Hematopoietic multipotent progenitor cell treated with erythropoietin and hydrocortisone succinate and interleukin-3 and kit ligand, for 15 days (in vitro differentiated cells): ENCODE measurements around the gene SOS1.
"Not testable (repeated sequence)": the region's sequence is repeated elsewhere in the genome, so short reads cannot be mapped to it uniquely, and the experiment has no call there.

Source experiments
- DNase-seq: peaks from one replicate; pipeline ENCODE4 v3.0.0-alpha.2; 2015; ENCODE audit warnings: low spot score

Gene SOS1

DNA sequence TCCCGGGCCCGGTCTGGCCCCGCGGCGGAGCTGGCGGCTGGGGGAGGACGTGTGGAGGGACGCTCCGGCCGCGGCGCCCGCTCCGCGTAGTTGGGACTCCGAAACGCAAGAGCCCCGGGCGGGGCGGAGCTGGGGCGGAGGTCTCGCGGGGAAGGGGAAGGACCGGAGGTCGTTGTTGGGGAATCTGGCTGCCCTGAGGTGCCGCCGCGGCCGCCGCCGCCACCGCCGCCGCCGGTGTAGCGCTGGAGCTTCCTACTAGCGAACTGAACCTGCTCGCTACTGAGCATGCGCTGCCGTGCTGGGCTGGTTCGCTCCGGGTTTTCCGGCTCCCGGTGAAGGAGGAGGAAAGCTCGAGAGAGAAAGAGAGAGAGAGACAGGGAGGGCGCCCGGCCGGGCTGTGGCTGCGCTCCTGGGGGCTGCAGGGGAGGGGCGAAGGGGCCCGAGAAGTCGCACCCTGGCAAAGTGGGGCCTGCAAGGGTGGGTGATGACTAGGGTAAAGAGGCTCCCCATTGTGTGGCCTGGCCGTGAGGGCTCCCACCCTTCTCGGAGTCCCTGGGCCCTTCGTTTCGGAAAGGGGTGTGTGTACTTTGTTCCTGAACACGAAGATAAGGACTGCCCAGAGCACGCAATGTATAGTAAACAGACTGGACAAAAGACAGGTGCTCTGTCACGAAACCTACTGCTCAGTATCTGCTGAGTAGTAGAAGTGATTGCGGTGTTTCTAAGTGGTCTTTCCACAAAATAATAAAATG lies at the start of gene SOS1:
Gene SOS1 (minus strand): TSS at position 281 of the 752 bp plus-strand sequence. CDS start 629 bp downstream, outside the sequence.
- DNase-seq = peak; percentile 90

DNA sequence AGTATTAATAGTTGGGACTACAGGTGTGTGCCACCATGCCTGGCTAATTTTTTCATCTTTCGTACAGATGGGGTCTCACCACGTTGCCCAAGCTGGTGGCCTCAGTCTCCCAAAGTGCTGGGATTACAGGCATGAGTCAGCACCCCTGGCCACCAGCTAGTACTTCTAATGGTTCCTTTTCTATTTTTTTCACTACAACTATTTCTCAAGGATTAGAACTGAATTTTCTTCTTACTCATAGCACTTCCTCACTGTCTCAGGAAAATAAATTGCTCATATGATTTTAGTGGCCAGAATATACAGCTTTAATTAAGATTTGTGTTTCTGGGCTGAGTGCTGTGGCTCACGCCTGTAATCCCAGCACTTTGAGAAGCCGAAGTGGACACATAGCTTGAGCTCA lies 43.2 kb upstream of the SOS1 start:
- no peak for DNase-seq

DNA sequence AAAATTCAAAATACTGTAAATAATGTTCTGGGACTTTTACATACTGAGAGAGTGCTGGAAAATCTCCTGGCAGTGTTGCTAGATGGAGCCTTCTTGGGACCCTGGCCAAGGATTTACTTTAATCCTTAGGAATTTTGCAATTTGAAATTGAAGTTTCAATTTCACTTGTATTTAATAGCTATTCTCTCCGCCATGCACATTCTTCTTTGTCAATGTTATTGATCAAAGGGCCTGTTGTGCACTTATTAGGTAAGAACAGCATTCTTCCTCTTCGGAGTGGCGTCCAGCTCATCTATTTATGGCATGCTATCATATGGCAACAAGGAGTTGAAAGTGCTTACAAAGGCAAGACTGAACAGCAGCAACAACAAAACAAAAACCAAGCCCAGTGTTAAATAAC lies 40.1 kb upstream of the SOS1 start:
- DNase-seq = no peak

DNA sequence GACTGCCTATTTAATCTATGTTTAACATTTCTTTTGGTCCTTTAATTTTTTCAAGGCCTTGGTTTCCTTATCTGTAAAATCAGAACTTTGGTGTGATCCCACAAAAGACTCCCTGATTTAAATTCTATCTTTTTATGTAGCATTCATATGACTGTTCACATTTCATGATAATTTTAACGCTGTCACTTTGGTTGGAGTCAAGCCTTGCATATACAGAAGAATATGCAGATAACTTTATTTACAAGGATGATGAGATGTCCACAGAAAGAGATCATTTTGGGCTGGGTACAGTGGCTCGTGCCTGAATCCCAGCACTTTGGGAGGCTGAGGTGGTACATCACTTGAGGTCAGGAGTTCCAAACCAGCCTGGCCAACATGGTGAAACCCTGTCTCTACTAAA lies 38.4 kb upstream of the SOS1 start:
- DNase-seq = no peak

DNA sequence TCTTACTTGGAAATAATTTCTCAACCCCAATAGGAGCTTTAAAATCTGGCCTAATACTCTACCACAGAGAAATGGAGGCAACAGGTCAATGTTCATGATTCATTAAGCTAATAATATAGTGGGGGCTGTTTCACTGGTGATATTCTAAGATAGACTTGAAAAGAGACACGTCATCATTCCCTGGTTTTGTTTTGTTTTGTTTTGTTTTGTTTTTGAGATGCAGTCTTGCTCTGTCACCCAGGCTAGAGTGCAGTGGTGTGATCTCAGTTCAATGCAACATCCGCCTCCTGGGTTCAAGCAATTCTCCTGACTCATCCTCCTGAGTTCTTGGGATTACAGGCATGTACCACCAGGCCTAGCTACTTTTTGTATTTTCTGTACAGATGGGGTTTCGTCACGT lies 37.5 kb upstream of the SOS1 start:
- no peak for DNase-seq

DNA sequence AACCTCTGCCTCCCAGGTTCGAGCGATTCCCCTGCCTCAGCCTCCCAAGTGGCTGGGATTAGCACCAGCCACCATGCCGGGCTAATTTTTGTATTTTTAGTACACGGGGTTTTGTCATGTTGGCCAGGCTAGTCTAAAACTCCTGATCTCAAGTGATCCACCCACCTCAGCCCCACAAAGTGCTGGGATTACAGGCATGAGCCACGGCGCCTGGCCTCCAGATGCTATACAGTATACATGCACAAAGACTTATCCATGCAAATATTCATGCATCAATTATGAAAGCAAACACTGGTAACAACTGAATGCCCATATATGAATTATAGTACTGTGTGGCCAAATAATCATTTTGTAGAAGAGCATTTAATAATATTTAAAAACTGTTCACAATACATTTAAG lies 36.0 kb upstream of the SOS1 start:
- DNase-seq = no peak

DNA sequence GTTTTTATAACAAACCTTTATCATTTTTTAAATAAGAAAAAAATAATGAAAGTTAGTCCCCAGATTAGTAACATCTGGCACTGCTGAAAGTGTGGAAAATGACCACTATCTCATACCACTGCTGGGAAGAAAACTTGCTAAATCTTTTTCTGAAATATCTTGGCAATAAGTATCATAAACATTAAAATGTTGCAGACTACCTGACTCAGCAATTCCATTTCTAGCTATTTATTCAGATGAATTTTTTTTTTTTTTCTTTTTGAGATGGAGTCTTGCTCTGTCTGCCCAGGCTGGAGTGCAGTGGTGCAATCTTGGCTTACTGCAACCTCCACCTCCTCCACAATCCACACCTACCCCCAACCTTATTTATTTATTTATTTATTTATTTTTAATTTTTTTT lies 35.3 kb upstream of the SOS1 start:
- no peak for DNase-seq

DNA sequence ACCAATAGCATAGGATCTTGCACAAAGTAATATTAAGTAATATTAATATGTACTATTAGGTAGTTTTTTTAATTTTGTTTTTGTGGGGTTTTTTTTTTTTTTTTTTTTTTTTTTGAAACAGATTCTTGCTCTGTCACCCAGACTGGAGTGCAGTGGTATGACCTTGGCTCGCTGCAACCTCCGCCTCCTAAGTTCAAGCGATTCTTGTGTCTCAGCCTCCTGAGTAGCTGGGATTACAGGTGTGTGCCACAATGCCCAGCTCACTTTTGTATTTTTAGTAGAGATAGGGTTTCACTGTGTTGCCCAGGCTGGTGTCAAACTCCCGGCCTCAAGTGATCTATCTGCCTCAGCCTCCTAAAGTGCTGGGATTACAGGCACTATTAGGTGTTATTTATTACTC lies 34.7 kb upstream of the SOS1 start:
- DNase-seq = not testable (repeated sequence)

DNA sequence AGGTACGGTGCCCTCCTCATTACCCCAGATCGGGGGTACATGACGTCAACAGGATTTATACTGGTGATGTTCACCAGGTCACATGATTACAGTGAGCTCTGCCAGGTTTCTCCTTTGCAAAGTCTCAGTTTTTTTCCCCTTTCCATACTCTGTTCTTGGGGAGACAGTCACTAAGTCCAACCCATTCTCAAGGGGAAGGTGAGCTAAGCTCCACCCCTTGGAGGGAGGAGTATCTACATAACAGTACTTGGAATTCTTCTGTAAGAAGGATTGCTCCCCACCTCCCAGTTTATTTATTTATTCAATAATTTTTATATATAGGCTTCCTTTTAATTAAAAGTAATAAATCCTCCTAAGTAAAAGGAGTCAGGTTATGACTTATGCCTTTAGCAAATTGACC lies 34.1 kb upstream of the SOS1 start:
- DNase-seq = no peak

DNA sequence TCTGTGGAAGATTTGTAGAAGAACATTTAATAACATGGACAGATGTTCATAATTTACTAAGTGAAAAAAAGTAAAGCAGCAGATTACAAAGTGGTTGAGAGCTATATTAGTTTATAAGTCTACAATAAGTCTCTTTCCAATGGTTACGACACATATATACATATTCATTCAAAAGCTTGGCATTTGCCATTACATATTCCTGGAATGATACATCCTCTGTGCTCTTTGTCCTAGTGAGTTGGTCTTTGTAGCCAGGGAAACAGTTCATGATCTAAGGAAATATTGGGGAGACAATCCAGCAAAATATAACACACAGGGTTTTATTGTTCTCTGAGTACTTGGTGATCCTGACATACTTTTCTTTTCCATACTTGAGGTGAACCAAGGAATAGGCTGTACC lies 32.5 kb upstream of the SOS1 start:
- no peak for DNase-seq

DNA sequence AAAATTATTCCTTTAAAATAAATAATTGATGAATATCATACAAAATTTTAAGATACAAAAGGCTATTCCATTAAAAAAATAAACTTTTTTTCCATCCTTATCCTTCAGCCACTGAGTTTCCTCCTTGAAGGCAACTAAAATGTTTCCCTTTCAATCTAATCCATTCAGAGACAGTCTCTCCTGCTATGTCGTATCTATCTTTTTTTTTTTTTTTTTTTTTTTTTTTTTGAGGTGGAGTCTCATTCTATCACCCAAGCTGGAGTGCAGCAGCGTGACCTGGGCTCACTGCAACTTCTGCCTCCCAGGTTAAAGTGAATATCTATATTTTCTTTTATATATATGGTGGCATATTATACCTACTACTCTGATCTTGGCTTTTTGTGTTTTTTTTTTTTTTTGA lies 31.7 kb upstream of the SOS1 start:
- DNase-seq = peak; percentile 59

DNA sequence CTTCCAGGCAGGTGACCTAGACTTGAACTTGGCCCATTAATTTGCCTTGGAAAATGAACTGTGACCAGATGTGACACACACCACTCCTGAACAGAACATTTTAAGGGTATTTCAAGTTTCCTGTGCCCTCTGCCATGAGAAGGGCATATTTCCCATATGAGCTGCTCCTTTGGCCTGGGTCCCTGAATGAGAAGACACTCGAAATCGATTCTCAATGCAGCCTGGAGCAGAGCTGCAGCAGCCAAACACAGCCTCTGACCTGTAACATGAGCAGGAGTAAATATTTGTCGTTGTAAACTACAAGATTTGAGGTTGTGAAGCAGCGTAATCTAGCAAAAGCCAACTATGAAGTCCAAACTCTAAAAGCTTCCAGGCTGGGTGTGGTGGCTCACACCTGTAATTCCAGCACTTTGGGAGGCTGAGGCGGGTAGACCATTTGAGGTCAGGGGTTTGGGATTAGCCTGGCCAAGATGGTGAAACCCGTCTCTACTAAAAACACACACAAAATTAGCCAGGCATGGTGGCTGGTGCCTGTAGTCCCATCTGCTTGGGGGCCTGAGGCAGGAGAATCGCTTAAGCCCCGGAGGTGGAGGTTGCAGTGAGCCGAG lies 30.1 kb upstream of the SOS1 start:
- no peak for DNase-seq

DNA sequence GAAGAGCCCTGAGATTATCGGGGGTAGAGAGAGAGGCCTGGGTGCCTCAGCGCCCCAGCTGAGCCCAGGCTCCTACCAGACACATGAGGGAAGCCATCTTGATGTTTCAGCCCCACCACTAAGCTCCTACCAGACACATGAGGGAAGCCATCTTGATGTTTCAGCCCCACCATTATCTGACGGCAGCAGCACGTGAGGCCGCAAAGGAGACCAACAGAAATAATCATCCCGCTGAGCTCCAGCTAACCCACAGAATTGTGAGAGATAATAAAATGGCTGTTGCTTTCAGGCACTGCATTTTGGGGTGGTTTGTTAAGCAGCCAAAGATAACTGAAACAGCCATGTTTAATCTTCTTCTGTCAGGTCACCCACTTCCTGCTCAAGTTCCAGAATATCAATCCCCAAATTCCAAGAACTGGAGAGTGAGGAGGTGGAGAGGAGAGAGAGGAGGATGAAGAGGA lies 29.3 kb upstream of the SOS1 start:
- peak; percentile 72 for DNase-seq

DNA sequence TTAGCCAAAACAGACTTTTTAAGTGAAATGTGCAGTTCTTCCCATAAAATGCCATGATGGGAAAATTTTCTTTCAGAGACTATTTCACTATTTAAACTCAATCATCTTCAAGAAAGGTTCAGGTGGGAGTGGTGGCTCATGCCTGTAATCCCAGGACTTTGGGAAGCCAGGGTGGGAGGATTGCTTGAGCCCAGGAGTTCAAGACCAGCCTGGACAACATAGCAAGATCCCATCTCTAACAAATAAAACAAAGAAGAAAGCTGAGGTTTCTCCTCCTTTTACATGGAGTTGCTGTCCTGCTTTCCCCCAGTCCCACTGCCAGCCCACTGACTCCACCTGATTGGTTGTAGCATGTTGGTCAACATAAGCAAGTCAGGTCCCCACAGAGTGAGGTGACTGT lies 25.8 kb upstream of the SOS1 start:
- no peak for DNase-seq

DNA sequence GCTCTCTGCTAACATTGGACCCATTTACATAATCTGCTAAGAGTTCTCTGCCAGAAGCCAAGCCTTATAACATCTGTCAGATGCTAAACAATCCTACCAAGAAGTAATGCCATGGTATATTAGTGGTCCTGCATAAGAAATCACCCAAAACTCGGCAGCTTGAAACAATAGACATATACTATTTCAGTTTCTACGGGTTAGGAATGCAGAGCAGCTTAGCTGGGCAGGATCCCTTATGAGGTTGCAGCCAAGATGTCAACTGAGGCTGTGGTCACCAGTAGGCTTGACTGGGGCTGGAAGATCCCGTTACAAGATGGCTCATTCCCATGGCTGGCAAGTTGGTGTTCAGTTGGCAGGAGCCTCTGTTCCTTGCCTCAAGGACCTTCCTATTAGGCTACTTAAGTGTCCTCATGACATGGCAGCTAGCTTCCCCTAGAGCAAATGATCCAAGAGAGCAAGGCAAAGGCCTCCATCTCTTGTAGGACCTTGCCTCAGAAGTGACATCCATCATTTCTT lies 25.1 kb upstream of the SOS1 start:
- no peak for DNase-seq

DNA sequence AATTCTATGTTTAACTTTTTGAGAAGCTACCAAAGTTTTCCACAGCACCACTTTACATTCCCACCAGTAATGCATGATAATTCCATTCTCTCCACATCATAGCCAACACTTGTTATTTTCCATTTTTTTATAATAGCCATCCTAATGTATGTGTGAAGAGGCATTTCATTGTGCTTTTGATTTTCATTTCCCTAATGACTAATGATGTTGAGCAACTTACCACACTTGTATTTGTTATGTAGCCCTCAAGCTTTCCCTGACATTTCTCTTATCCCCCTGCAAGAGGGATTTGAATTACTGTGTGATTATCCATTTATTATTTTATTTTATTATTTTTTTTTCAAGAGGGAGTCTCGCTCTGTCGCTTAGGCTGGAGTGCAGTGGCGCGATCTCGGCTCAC lies 23.6 kb upstream of the SOS1 start:
- no peak for DNase-seq

DNA sequence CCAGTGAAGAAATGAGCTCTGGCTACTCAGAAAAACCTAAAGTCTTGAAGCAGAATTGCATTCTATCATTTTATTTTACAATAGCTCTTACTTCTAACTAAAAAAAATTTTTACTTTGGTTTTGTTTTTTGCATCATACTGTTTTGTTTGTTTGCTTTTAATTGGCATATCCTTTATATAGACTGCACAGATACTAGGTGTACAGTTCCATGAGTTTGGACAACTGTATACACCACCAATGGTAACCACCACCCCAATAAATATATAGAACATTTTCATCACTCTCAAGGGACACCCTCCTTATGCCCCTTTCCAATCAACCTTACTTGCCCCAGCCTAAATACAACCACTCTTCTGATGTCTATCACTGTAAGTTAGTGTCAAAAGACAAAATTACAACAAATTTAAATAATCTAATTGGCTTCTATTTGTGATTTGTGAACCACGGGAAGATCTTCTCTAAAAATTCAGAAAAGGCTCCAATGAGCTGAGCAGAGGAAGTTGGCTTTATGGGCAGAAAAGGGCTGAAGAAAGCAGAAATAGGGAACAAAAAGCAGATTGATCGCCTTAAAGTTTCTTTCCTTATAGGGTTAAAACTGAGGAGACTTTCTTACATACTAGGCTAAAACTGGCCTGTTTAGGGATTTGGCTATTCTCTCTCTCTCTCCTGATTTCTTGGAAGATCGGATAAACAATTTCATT lies 22.2 kb upstream of the SOS1 start:
- DNase-seq = no peak

DNA sequence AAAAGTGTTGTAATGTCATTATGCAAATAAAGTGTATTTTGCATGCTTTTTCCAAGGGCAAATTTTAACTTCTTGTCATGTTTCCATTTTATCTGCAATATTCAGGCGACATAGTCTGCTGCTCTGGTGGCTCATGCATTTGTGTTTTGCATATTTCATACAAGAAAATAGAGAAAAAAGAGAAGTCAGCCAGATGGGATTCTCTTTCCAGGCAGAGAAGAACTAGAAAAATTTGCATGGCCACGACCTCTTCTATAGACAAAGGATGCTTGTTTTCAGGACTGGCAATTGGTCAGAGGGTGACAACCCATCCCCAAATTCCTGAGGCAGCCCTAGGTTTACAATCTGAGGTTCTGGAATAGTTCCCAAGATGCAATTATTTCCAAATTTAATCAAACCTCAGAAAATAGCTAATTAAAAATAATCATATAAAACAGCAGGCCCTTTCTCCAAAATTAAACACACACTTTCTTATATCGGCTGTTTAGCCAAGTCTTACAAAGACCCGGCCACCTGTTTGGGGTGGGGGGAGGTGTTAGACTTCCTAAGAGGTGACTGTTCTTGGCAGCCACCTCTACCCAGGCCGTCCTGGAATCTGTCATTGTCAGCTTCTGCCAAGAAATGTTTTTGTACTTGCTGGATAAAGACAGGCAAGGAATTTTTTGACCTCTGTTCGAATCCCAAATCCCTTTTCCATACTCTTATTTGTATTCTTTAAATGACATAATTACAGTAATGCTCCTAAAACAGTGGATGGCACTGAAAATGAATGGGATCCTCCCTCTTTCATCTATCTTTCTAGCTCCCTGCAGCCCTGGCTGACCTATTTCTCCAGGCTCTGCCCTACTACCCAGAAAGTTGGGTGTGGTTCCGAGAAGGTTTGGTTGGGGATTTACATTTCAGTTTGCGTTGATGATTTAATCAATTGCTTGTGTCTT lies 20.8 kb upstream of the SOS1 start:
- peak; percentile 92 for DNase-seq

DNA sequence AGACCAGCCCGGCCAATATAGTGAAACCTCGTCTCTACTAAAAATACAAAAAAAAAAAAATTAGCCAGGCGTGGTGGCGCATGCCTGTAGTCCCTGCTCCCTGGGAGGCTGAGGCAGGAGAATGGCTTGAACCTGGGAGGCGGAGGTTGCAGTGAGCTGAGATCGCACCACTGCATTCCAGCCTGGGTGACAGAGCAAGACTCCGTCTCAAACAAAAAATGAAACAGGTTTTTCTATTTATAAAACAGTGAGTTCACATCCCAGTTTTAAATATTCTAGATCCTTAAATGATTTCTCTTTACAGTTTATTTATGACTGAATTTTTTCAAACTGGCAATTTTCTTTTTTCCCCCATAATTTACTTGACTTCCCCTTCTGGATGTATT lies 20.1 kb upstream of the SOS1 start:
- DNase-seq = not testable (repeated sequence)

DNA sequence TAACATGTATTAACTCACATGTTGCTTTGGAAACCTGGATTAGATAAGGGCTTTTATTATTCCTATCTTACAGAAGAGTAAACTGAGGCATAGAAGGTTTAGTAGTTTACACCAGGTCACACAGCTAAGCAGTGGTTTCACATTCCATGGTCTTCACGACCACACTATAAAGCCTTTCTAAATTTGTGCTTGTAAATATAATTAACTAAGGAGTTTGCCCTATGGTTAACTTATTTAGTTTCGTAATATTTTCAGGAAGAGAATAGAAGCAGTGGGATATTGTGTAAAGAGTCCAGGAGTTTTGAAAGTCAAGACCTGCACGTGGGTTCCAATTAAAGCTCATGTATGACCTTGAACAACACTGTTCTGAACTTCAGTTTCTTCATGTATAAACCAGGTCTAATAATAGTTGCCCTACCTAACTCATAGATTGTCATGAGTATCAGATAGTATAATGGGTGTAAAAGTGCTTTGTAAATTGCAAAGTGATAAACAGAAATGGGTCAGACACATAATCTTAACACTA lies 19.5 kb upstream of the SOS1 start:
- DNase-seq = no peak

DNA sequence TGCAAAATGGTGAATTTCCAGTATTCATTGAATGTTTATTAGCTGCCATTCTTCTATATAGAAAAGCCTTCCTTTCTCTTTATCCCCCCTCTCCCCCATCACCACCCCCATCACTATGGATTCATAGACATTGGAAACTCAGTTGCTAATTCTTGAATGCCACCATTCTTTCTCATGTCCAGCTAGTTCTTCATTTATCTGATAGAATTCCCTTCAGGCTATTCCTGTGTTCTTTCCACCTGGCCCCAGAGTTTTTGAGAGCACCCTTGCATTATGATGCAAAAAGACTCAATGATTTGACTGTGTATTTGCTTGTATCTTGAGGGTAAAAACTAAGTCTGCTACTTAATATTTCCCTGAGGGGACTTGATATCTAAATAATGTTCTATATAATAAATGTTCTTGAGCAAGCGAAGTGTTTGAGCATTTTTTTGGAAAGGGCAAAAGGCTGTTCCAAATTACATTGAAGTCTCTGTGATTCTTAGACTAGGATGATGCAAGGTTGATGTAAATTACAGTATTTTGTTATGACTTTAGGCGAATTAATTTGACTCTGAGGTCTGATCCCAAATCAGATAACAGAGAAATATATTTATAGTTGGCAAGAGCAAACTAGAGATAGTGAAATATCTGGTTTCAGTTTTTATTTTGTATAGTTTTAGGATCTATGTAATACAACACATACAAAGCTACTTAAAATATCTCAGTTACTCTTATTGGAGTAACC lies 18.8 kb upstream of the SOS1 start:
- DNase-seq = peak; percentile 55
